ENCODE data around the gene ZNF292.

DNA sequence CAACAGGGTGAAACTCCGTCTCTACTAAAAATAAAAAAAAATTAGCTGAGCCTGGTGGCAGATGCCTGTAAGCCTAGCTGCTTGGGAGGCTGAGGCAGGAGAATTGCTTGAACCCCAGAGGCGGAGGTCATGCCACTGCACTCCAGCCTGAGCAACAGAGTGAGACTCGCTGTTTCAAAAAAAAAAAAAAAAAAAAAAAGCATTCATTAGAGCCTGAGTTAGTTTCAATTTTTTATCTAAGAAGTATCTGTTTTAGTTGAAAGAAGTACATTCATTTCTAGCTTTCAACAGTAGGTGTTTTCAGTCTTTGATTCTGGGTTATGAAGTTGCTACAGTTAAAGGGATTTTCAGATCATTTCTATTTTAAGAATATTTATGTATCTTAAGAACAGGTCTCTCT, 42.2 kb downstream of the ZNF292 start:
- TF ChIP-seq POLR2A (IDR thresholded peaks at IDR 0.05) (no peak), EP300 (IDR thresholded peaks at IDR 0.05) (no peak)
- TF ChIP-seq, protein P1, sequence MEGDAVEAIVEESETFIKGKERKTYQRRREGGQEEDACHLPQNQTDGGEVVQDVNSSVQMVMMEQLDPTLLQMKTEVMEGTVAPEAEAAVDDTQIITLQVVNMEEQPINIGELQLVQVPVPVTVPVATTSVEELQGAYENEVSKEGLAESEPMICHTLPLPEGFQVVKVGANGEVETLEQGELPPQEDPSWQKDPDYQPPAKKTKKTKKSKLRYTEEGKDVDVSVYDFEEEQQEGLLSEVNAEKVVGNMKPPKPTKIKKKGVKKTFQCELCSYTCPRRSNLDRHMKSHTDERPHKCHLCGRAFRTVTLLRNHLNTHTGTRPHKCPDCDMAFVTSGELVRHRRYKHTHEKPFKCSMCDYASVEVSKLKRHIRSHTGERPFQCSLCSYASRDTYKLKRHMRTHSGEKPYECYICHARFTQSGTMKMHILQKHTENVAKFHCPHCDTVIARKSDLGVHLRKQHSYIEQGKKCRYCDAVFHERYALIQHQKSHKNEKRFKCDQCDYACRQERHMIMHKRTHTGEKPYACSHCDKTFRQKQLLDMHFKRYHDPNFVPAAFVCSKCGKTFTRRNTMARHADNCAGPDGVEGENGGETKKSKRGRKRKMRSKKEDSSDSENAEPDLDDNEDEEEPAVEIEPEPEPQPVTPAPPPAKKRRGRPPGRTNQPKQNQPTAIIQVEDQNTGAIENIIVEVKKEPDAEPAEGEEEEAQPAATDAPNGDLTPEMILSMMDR (IDR thresholded peaks at IDR 0.05): no peak

Measured in tibial nerve (tissue), 4 donors.